Cortex of kidney (tissue), 1 donor: ENCODE results near the gene REG1A.

ENCODE experiments used
- DNase-seq: peaks from one replicate; lab custom pipeline; 2025; lab: John Stamatoyannopoulos, UW

REG1A gene

GRCh38 chr2:79125721-79125985 lies 5.4 kb downstream of the REG1A start:
- DNase-seq, result no peak

- no peak for DNase-seq
Measured at GRCh38 chr2:79128406-79128805, 8.1 kb downstream of the REG1A start.

- DNase-seq, result no peak
Measured at GRCh38 chr2:79129260-79129659, 9.0 kb downstream of the REG1A start.

- no peak for DNase-seq
Measured at GRCh38 chr2:79129804-79130203, 9.5 kb downstream of the REG1A start.

GRCh38 chr2:79131687-79132086 lies 11.4 kb downstream of the REG1A start:
- no peak for DNase-seq

GRCh38 chr2:79138385-79138784 lies 18.1 kb downstream of the REG1A start:
- DNase-seq, result no peak

GRCh38 chr2:79139423-79139822 lies 19.1 kb downstream of the REG1A start:
- DNase-seq, result no peak

- no peak for DNase-seq
Measured at GRCh38 chr2:79155826-79156476, 35.7 kb downstream of the REG1A start.

- DNase-seq, result no peak
Measured at GRCh38 chr2:79159030-79159429, 38.7 kb downstream of the REG1A start.

GRCh38 chr2:79159653-79160052 lies 39.4 kb downstream of the REG1A start, which contains the start of gene REG3A:
REG3A (minus strand) TSS chr2:79159753; CDS start chr2:79159405, 348 bp downstream.
- DNase-seq, result no peak

GRCh38 chr2:79162132-79162531 lies 41.8 kb downstream of the REG1A start:
- DNase-seq, result no peak

GRCh38 chr2:79162801-79163200 lies 42.5 kb downstream of the REG1A start:
- no peak for DNase-seq

GRCh38 chr2:79171348-79171958 lies 51.2 kb downstream of the REG1A start:
- DNase-seq, result no peak
